Prostate gland (tissue), 2 donors: ENCODE results near the gene ZDHHC18.

ENCODE experiments used
- POLR2A ChIP-seq: fragments of 450-650 bp; IDR thresholded peaks from one replicate; pipeline ENCODE4 v1.6.1; 2016; ENCODE audit warnings: antibody characterized with exemption, mild to moderate bottlenecking
- POLR2AphosphoS5 ChIP-seq: sonication (generic); formaldehyde crosslinking; IDR thresholded peaks from one replicate; pipeline ENCODE4 v1.6.1; 2017; ENCODE audit warnings: antibody characterized with exemption
- TF ChIP-seq, protein P1 (sequence below), 4 experiments: fragments of 200-600 bp in 2 of 4; fragments of 450-650 bp in 2 of 4; sonication (generic) in 2 of 4; IDR thresholded peaks; 1 replicate in 3 of 4; 2 replicates in 1 of 4; pipeline ENCODE4 v1.5.1; 2016 to 2019; ENCODE audit warnings: antibody characterized with exemption in 4 of 4, mild to moderate bottlenecking in 2 of 4, moderate library complexity in 2 of 4

DNA sequence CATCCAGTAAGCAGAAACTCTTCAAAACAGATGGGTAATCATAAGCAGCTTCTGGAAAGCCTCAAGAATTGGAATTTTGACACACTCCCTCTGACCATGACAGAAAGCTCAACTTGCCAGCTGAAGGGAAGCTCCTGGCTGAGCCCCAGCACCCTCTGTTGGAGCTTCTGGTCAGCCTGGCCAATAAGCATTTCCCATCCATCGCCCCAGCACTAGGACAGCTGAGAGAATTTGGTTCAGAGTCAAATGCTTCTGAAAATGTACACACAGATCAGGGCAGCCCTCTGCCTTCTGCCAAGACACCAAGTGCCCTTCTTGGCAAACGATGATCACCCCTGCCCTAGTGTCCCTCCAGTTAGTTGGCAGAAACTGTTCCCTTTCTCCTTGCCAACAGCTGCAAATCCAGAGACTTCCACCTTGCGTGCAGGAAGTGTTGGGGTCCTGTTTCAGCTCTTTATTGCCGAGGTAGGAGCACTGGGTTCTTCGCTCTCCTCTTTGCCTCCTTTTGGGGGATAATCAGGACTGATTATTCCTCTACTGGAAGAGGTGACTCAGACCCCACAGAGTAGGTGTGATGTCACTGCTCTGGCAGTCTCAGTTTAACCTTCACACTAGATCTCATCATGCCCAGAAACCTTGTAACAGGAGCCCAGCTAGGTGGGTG is 26.9 kb upstream of the ZDHHC18 start:
- peak; percentile 81 for TF ChIP-seq POLR2AphosphoS5
- TF ChIP-seq, protein P1, sequence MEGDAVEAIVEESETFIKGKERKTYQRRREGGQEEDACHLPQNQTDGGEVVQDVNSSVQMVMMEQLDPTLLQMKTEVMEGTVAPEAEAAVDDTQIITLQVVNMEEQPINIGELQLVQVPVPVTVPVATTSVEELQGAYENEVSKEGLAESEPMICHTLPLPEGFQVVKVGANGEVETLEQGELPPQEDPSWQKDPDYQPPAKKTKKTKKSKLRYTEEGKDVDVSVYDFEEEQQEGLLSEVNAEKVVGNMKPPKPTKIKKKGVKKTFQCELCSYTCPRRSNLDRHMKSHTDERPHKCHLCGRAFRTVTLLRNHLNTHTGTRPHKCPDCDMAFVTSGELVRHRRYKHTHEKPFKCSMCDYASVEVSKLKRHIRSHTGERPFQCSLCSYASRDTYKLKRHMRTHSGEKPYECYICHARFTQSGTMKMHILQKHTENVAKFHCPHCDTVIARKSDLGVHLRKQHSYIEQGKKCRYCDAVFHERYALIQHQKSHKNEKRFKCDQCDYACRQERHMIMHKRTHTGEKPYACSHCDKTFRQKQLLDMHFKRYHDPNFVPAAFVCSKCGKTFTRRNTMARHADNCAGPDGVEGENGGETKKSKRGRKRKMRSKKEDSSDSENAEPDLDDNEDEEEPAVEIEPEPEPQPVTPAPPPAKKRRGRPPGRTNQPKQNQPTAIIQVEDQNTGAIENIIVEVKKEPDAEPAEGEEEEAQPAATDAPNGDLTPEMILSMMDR (IDR thresholded peaks at IDR 0.05) = no peak
- no peak for TF ChIP-seq POLR2A
